Erythroblast (primary cell): ENCODE data around the gene B3GNT7.

Source experiments
- DNase-seq, 2 experiments: peaks; one replicate each; lab custom pipeline; 2025; lab: John Stamatoyannopoulos, UW
- GATA1 ChIP-seq: IDR thresholded peaks from 2 replicates; pipeline ENCODE4 v1.6.1; 2011; ENCODE audit warnings: low read depth, mild to moderate bottlenecking, control low read depth, low read length, moderate library complexity
- POLR2A ChIP-seq: IDR thresholded peaks from 2 replicates; pipeline ENCODE4 v1.6.1; 2011; ENCODE audit warnings: mild to moderate bottlenecking, low read length

Gene B3GNT7

GRCh38 chr2:231384109-231384435, 11.4 kb upstream of the B3GNT7 start:
- TF ChIP-seq GATA1: no peak
- no peak for TF ChIP-seq POLR2A
- DNase-seq: no peak

GRCh38 chr2:231384970-231385369, 10.5 kb upstream of the B3GNT7 start:
- TF ChIP-seq GATA1: no peak
- TF ChIP-seq POLR2A: no peak

GRCh38 chr2:231385429-231385828, 10.1 kb upstream of the B3GNT7 start:
- TF ChIP-seq POLR2A (no peak), GATA1 (no peak)
- DNase-seq: no peak

More at GRCh38 chr2:231384970-231385369, 10.5 kb upstream of the B3GNT7 start:
- DNase-seq: no peak

- no peak for TF ChIP-seq GATA1
- no peak for TF ChIP-seq POLR2A
- no peak for DNase-seq
Observed at GRCh38 chr2:231386446-231386845, 9.1 kb upstream of the B3GNT7 start.

GRCh38 chr2:231387904-231388724, 7.4 kb upstream of the B3GNT7 start:
- no peak for TF ChIP-seq POLR2A
- no peak for TF ChIP-seq GATA1
- no peak for DNase-seq

- TF ChIP-seq GATA1 (no peak), POLR2A (no peak)
- DNase-seq: no peak
Observed at GRCh38 chr2:231388725-231389346, 6.7 kb upstream of the B3GNT7 start.

- no peak for DNase-seq
- no peak for TF ChIP-seq GATA1
- no peak for TF ChIP-seq POLR2A
Observed at GRCh38 chr2:231390667-231391066, 4.8 kb upstream of the B3GNT7 start.

GRCh38 chr2:231391981-231392380, 3.5 kb upstream of the B3GNT7 start:
- DNase-seq: no peak
- no peak for TF ChIP-seq POLR2A

GRCh38 chr2:231392431-231393148, 2.9 kb upstream of the B3GNT7 start:
- no peak for TF ChIP-seq GATA1
- no peak for TF ChIP-seq POLR2A
- no peak for DNase-seq

GRCh38 chr2:231393149-231394131, 2.1 kb upstream of the B3GNT7 start:
- peak in 1 of 2 experiments; percentile 18 for DNase-seq
- no peak for TF ChIP-seq POLR2A
- no peak for TF ChIP-seq GATA1

- no peak for DNase-seq
- no peak for TF ChIP-seq GATA1
- TF ChIP-seq POLR2A: no peak
Observed at GRCh38 chr2:231394211-231395141, 1.0 kb upstream of the B3GNT7 start.
